Urinary bladder (tissue), 4 donors: ENCODE results near the gene ATP11A. TPM values are rescaled to one million over a fixed set of nuclear protein-coding genes. Genes with fewer than 3 reads are reported as not detected.

Source experiments
- DNase-seq: peaks from one replicate; pipeline ENCODE4 v3.0.0-alpha.2; 2015; ENCODE audit errors: extremely low spot score
- H3K27ac ChIP-seq: one replicate; pipeline ENCODE4 v1.5.1; 2013; ENCODE audit warnings: low read depth, mild to moderate bottlenecking, moderate library complexity
- H3K36me3 ChIP-seq: one replicate; pipeline ENCODE4 v1.6.1; 2013; ENCODE audit warnings: mild to moderate bottlenecking, moderate library complexity; ENCODE audit not compliant: insufficient read depth
- H3K4me1 ChIP-seq: one replicate; pipeline ENCODE4 v1.6.1; 2013; ENCODE audit warnings: mild to moderate bottlenecking, moderate library complexity; ENCODE audit not compliant: insufficient read depth
- H3K4me3 ChIP-seq: one replicate; pipeline ENCODE4 v1.5.1; 2013; ENCODE audit warnings: low read depth, low read length
- WGBS: extraction: QIAGEN DNeasy Blood & Tissue Kit; methylation state at CpG from one replicate; pipeline ENCODE4 v1.1.7; 2013; 5-methylcytosine and 5-hydroxymethylcytosine counted together
- polyA plus RNA-seq: library from polyadenylated mRNA; stranded (reverse); fragments of 200-250 nt; gene quantifications from one replicate; pipeline ENCODE4 v1.2.3, GENCODE V29; 2013
- total RNA-seq: library from RNA; depleted of rRNA; stranded (reverse); fragments of >200 nt; gene quantifications from one replicate; pipeline ENCODE4 v1.2.3, GENCODE V29; 2014
- donor health status: healthy with polysubstance abuse.
- donor health status: healthy.

ATP11A gene
- total and polyA plus RNA-seq, 2 donors: 11.4 to 26.2 TPM

GRCh38 chr13:112904436-112904960 lies 214.7 kb downstream of the ATP11A start:
- 96% methylated on average over 13 of the region's 13 CpGs for WGBS

DNA sequence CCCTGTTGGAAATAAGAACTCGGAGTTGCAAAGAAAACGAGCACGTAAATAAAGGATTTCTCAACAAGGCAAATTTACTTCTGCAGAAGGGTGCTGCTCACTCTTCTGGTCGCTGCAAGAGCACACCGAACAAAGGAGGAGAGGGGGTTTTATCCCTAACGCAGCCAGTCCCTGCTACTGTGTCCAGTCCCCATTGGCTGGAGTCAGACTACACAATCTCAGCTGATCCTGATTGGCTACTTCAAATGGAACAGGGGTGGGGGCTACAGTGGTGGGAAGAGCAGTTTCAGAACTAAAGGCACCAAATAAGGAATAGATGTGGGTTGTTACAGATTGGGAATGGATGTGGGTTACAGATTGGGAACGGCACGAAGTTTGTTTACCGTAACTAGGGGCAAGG lies 215.2 kb downstream of the ATP11A start:
- WGBS: 94% methylated on average over 9 of the region's 9 CpGs
- no peak overlapping the region for H3K27ac ChIP-seq
- no peak overlapping the region for H3K4me3 ChIP-seq
- DNase-seq: no peak
- no peaks in the 10 kb centered on the region for H3K36me3 ChIP-seq
- H3K4me1 ChIP-seq: no peaks in the 10 kb centered on the region

More at GRCh38 chr13:112904436-112904960, 214.7 kb downstream of the ATP11A start:
- no peak for DNase-seq
- Histone ChIP-seq H3K36me3 (no peaks in the 10 kb centered on the region), H3K4me3 (no peak overlapping the region), H3K4me1 (no peaks in the 10 kb centered on the region), H3K27ac (no peak overlapping the region)

DNA sequence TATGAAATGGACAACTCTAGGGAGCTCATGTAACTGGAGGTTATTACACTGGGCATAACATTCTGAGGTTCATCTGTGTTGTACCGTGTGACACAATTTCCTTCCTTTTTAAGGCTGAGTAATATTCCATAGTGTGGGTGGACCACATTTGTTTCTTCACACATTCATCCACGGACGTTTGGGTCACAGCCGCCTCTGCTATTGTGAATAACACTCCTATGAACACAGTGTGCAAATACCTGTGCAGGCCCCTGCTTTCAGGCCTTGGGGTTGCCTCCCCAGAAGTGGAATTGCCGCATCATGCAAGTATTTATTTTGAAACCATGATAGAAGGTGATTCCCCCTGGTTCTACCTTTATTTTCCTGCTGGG lies 215.8 kb downstream of the ATP11A start:
- 91% methylated on average over 5 of the region's 5 CpGs for WGBS
- H3K36me3 ChIP-seq: no peaks in the 10 kb centered on the region
- no peaks in the 10 kb centered on the region for H3K4me1 ChIP-seq
- DNase-seq: no peak
- H3K27ac ChIP-seq: no peak overlapping the region
- H3K4me3 ChIP-seq: no peak overlapping the region

DNA sequence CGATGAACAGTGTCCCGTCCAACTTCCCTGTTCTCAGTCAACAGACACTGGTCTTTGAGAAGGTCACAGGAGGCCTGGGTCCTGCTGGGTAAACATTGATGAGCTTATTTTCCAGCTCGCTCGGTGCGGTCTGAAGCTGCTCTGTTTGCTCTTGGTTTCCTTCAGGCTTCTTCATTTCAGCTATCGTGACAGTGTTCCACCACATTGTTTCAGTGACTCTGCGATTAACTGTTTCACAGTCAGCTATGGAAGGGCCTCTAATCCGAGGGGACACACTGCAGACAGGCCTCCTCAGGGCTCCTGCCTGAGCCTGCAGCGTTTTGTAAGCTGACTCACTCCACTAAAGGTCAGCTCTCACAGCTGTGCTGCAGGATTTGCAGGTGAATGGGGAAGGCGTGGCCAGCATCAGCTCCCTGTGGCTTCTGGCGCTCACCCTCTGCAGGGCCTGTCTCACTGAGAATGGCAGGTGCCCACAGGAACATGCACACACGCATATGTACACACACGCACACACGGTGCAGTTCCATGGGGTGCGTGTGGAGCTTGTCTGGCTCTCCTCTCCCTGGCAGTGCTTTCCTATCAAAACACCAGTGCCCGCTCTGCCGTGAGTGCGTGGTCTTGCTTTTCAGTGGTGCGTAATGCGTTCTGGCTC lies 216.3 kb downstream of the ATP11A start:
- Histone ChIP-seq H3K4me1 (no peaks in the 10 kb centered on the region), H3K27ac (no peak overlapping the region), H3K36me3 (no peaks in the 10 kb centered on the region), H3K4me3 (no peak overlapping the region)
- no peak for DNase-seq
- WGBS: 74% methylated on average over 20 of the region's 20 CpGs

- DNase-seq: no peak
- Histone ChIP-seq H3K36me3 (no peaks in the 10 kb centered on the region), H3K4me3 (no peak overlapping the region), H3K4me1 (no peaks in the 10 kb centered on the region), H3K27ac (no peak overlapping the region)
- WGBS: 89% methylated on average over 8 of the region's 8 CpGs
Observed at GRCh38 chr13:112907286-112907685, 217.4 kb downstream of the ATP11A start.

DNA sequence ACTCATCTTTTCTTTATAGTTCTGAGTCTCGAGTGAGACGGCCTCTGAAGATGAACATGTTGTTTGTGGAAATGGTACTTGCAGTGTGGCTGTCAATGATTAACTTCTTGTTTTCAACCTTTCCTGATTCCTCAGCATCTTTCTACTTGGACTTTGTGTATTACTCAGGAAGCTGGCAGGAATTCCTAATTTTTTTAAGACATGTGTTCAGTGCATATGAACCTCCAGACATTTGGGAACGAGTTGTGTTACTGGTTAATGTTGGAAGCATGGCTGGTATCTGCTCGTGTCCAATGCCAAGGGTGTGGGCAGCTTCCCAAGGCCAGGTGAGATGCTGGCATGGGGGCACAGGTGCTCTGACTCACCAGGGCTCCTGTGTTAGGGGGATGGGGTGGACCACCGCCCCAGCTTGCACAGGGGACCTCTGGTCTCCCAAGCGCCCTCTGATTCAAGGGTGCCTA lies 218.1 kb downstream of the ATP11A start:
- DNase-seq: no peak
- WGBS: 71% methylated on average over 6 of the region's 6 CpGs
- no peaks in the 10 kb centered on the region for H3K4me1 ChIP-seq

GRCh38 chr13:112908342-112908741 lies 218.5 kb downstream of the ATP11A start:
- WGBS: 79% methylated on average over 5 of the region's 5 CpGs
- Histone ChIP-seq H3K36me3 (no peaks in the 10 kb centered on the region), H3K4me1 (no peaks in the 10 kb centered on the region), H3K27ac (no peak overlapping the region), H3K4me3 (no peak overlapping the region)
- no peak for DNase-seq

More for the DNA sequence above, 218.1 kb downstream of the ATP11A start:
- Histone ChIP-seq H3K4me3 (no peak overlapping the region), H3K36me3 (no peaks in the 10 kb centered on the region), H3K27ac (no peak overlapping the region)

GRCh38 chr13:112910016-112910415 lies 220.2 kb downstream of the ATP11A start:
- Histone ChIP-seq H3K4me1 (no peaks in the 10 kb centered on the region), H3K4me3 (no peak overlapping the region), H3K27ac (no peak overlapping the region), H3K36me3 (no peaks in the 10 kb centered on the region)
- 50% methylated on average over 4 of the region's 4 CpGs for WGBS
- DNase-seq: no peak

DNA sequence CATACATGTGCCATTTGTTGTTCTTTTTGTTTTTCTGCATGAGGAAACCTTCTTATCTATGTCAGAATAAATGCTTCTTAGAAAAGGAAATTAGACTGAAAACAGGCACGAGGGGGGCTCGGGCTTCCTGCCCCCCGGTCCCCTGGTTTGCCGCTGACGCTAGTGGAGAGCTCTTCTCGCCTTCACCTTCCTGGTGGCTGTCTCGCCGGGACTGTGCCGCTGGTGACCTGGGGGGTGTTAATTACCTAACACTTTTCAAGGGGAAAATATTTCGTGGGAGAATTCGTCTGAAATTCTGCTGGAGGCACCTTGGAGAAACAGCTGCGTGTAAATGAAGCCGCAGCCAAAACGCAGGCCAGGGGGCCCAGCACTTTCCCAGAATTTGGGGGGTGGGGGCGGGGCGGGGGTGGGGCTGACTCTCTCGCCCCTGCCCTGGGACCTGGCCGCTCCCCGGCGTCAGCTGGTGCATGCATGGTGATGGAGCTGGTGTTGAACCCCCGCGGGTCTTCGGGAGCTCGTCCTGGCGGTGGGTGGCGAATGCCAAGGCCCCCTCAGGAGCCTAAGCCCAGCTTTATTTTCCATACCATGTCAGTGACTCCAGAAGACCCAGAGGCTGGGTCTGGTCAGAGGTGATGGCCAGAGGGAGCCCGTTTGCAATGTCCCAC lies 220.9 kb downstream of the ATP11A start:
- WGBS: 61% methylated on average over 27 of the region's 27 CpGs
- Histone ChIP-seq H3K4me1 (no peaks in the 10 kb centered on the region), H3K36me3 (no peaks in the 10 kb centered on the region), H3K4me3 (no peak overlapping the region), H3K27ac (no peak overlapping the region)
- no peak for DNase-seq

DNA sequence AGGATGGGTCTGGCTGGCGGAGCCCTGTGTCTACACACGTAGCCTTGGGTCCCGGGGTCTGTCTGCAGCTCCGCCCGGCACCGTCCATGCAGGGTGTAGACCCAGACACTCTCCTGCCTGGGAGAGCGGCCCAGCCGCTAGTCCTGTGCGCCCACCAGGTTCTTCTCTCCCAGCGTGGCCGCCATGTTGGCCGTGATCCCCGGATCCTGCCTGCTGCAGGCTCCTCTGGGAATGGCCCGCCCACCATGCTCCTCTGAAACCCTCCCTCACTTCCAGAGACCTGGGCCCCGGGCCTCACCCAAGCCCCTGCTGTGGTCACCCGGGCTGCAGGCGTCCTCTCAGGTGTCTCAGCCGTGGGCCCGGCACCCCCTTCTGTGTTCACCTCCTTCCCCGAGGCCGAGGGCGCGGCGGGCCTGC lies 221.5 kb downstream of the ATP11A start:
- no peak for DNase-seq
- Histone ChIP-seq H3K4me3 (no peak overlapping the region), H3K27ac (no peak overlapping the region), H3K4me1 (no peaks in the 10 kb centered on the region), H3K36me3 (no peaks in the 10 kb centered on the region)
- WGBS: 97% methylated on average over 24 of the region's 24 CpGs

- Histone ChIP-seq H3K4me3 (no peak overlapping the region), H3K36me3 (no peaks in the 10 kb centered on the region), H3K27ac (no peak overlapping the region), H3K4me1 (no peaks in the 10 kb centered on the region)
- DNase-seq: no peak
- WGBS: 85% methylated on average over 6 of the region's 6 CpGs
Observed at GRCh38 chr13:112911883-112912282, 222.0 kb downstream of the ATP11A start.

DNA sequence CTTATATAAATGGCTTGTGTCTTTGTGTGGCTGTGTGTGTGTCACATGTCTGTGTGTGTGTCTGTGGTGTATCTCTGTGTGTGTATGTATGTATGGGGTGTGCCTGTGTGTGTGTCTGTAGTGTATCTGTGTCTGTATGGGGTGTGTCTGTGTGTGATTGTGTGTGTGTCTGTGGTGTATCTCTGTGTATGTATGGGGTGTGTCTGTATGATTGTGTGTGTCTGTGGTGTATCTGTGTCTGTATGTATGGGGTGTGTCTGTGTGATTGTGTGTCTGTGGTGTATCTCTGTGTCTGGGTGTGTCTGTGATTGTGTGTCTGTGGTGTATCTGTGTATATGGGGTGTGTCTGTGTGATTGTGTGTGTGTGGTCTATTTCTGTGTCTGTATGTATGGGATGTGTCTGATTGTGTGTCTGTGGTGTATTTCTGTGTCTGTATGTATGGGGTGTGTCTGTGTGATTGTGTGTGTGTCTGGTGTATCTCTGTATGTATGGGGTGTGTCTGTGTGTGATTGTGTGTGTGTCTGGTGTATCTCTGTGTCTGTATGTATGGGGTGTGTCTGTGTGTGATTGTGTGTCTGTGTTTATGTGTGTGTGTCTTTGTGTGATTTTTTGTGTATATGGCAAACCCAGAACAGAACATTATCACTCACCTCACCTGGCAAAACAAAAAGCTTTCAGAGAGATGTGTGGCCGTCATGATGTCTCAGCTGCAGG lies 223.0 kb downstream of the ATP11A start:
- no peaks in the 10 kb centered on the region for H3K4me1 ChIP-seq
- H3K27ac ChIP-seq: no peak overlapping the region
- no peak overlapping the region for H3K4me3 ChIP-seq
- H3K36me3 ChIP-seq: no peaks in the 10 kb centered on the region
- no peak for DNase-seq
- 55% methylated on average over 1 of the region's 1 CpG for WGBS

DNA sequence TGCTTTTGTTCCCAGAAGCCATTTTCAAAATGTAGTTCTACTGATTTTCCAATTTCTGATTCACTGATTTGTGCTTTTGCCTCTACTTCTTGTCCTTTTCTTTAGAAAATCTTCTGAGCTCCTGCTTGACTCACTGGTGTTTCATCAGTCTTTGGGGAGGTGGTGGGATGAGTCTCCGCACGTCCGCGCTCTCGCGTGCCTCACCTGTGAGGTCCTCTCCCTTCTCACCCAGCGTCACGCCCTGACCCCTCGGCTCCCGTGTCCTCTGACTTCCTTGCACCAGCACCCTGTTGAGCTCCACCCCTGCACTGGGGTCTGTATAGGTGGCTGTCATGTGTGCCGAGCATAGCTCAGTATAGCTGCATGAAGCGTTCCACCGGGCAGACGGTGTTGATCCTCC lies 226.5 kb downstream of the ATP11A start:
- no peaks in the 10 kb centered on the region for H3K36me3 ChIP-seq
- WGBS: 84% methylated on average over 14 of the region's 14 CpGs
- no peak for DNase-seq
- no peak overlapping the region for H3K4me3 ChIP-seq
- no peak overlapping the region for H3K27ac ChIP-seq
- no peaks in the 10 kb centered on the region for H3K4me1 ChIP-seq
